BE2C (cell line): ENCODE measurements around the gene NOTCH1.

Experiments
- DNase-seq: peaks from one replicate; pipeline ENCODE4 v3.0.0-alpha.2; 2020
- H3K27me3 ChIP-seq: fragments of 250-450 bp; sonication (Bioruptor Pico); 2 replicates; pipeline ENCODE4 v1.5.1; 2020; ENCODE audit warnings: mild to moderate bottlenecking
- H3K36me3 ChIP-seq: fragments of 250-450 bp; sonication (Bioruptor Pico); 2 replicates; pipeline ENCODE4 v1.5.1; 2020; ENCODE audit warnings: mild to moderate bottlenecking
- H3K4me1 ChIP-seq: fragments of 250-450 bp; sonication (Bioruptor Pico); 2 replicates; pipeline ENCODE4 v1.5.1; 2020
- H3K4me3 ChIP-seq: 2 replicates; pipeline ENCODE4 v1.5.1; 2011; ENCODE audit warnings: low read depth, low read length
- H3K9me3 ChIP-seq: fragments of 250-450 bp; sonication (Bioruptor Pico); 2 replicates; pipeline ENCODE4 v1.5.1; 2020
- CTCF ChIP-seq: IDR thresholded peaks from 2 replicates; pipeline ENCODE4 v1.5.1; 2012; ENCODE audit warnings: mild to moderate bottlenecking, low read depth, low read length

Gene NOTCH1

GRCh38 chr9:136531904-136532798 is 13.7 kb downstream of the NOTCH1 start:
- no peaks in the 10 kb centered on the region for H3K9me3 ChIP-seq
- no peak for TF ChIP-seq CTCF
- H3K4me1 ChIP-seq, result no peaks in the 10 kb centered on the region
- no peak overlapping the region for H3K4me3 ChIP-seq
- H3K36me3 ChIP-seq, result no peaks in the 10 kb centered on the region
- H3K27me3 ChIP-seq, result peaks cover 17% of the 10 kb centered on the region
- no peak for DNase-seq

- TF ChIP-seq CTCF, result no peak
- Histone ChIP-seq H3K9me3 (no peaks in the 10 kb centered on the region), H3K4me1 (no peaks in the 10 kb centered on the region), H3K36me3 (no peaks in the 10 kb centered on the region), H3K27me3 (peaks cover 17% of the 10 kb centered on the region), H3K4me3 (no peak overlapping the region)
- no peak for DNase-seq
These were observed 14.5 kb downstream of the NOTCH1 start for GRCh38 chr9:136531186-136531903.

GRCh38 chr9:136530461-136531089 is 15.3 kb downstream of the NOTCH1 start:
- no peak for TF ChIP-seq CTCF
- Histone ChIP-seq H3K36me3 (no peaks in the 10 kb centered on the region), H3K4me3 (no peak overlapping the region), H3K4me1 (no peaks in the 10 kb centered on the region), H3K27me3 (peaks cover 17% of the 10 kb centered on the region), H3K9me3 (no peaks in the 10 kb centered on the region)
- no peak for DNase-seq

- peaks cover 17% of the 10 kb centered on the region for H3K27me3 ChIP-seq
- H3K4me3 ChIP-seq, result no peak overlapping the region
- no peak for TF ChIP-seq CTCF
- H3K4me1 ChIP-seq, result no peaks in the 10 kb centered on the region
- no peaks in the 10 kb centered on the region for H3K36me3 ChIP-seq
- DNase-seq, result no peak
- no peaks in the 10 kb centered on the region for H3K9me3 ChIP-seq
These were observed 16.1 kb downstream of the NOTCH1 start for GRCh38 chr9:136529516-136530460.

GRCh38 chr9:136528716-136529341 is 17.0 kb downstream of the NOTCH1 start:
- H3K4me1 ChIP-seq, result no peaks in the 10 kb centered on the region
- peaks cover 17% of the 10 kb centered on the region for H3K27me3 ChIP-seq
- no peaks in the 10 kb centered on the region for H3K9me3 ChIP-seq
- H3K36me3 ChIP-seq, result no peaks in the 10 kb centered on the region
- no peak for TF ChIP-seq CTCF
- H3K4me3 ChIP-seq, result no peak overlapping the region
- DNase-seq, result no peak
